Glomerular visceral epithelial cell (primary cell): ENCODE data around the gene ZNF280A.

Source experiments
- DNase-seq: peaks from one replicate; pipeline ENCODE4 v3.0.0-alpha.2; 2016; ENCODE audit errors: extremely low spot score

ZNF280A gene

GRCh38 chr22:22520020-22520656, at the start of gene ZNF280A:
TSS of gene ZNF280A (minus strand) at chr22:22520270. CDS start at chr22:22515630, 4,640 bp downstream.
- DNase-seq, result no peak

- no peak for DNase-seq
Measured at GRCh38 chr22:22569218-22569617, 49.1 kb upstream of the ZNF280A start.

- no peak for DNase-seq
Measured at GRCh38 chr22:22565981-22566380, 45.9 kb upstream of the ZNF280A start.

GRCh38 chr22:22558972-22559603, 39.0 kb upstream of the ZNF280A start, which contains the start of gene PRAME:
TSS of gene PRAME (minus strand) at chr22:22559265. CDS start at chr22:22556832, 2,433 bp downstream.
- peak; percentile 52 for DNase-seq

- DNase-seq, result no peak
Measured at GRCh38 chr22:22558071-22558971, 38.3 kb upstream of the ZNF280A start.

- DNase-seq, result no peak
Measured at GRCh38 chr22:22556995-22557925, 37.2 kb upstream of the ZNF280A start.

- DNase-seq, result no peak
Measured at GRCh38 chr22:22556578-22556977, 36.5 kb upstream of the ZNF280A start.

GRCh38 chr22:22555596-22555995, 35.5 kb upstream of the ZNF280A start:
- no peak for DNase-seq

GRCh38 chr22:22554587-22555284, 34.7 kb upstream of the ZNF280A start:
- no peak for DNase-seq

GRCh38 chr22:22553735-22554586, 33.9 kb upstream of the ZNF280A start:
- no peak for DNase-seq

- no peak for DNase-seq
Measured at GRCh38 chr22:22553141-22553540, 33.1 kb upstream of the ZNF280A start.

GRCh38 chr22:22552630-22553029, 32.6 kb upstream of the ZNF280A start:
- no peak for DNase-seq

GRCh38 chr22:22550789-22551434, 30.8 kb upstream of the ZNF280A start:
- DNase-seq, result no peak

- DNase-seq, result no peak
Measured at GRCh38 chr22:22548910-22549309, 28.8 kb upstream of the ZNF280A start.

GRCh38 chr22:22548317-22548716, 28.2 kb upstream of the ZNF280A start:
- no peak for DNase-seq

GRCh38 chr22:22547692-22548300, 27.7 kb upstream of the ZNF280A start:
- DNase-seq, result no peak

GRCh38 chr22:22547226-22547625, 27.2 kb upstream of the ZNF280A start:
- DNase-seq, result no peak

- DNase-seq, result no peak
Measured at GRCh38 chr22:22546490-22546889, 26.4 kb upstream of the ZNF280A start.

- no peak for DNase-seq
Measured at GRCh38 chr22:22545084-22545483, 25.0 kb upstream of the ZNF280A start.
